ENCODE results near the gene DNER.

DNA sequence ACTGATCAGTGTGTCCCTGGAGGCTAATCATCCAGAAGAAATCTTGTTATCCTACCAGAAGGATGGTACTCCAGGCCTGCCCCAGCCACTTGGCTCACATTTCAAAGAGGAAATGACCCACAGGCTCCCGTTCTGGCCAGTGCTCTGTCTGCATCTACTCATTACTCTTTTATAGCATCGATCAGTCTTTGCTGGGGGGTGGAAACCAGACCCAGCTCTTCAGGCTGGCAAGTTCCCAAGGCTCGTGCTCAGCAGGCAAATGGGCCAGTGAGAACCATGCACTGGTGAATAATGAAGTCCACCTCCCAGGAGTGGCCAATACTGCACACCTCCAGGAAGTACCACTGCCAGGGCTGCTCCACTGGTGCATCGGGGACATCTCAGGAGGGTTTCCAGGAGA, 38.8 kb downstream of the DNER start:
- TF ChIP-seq, protein P1, sequence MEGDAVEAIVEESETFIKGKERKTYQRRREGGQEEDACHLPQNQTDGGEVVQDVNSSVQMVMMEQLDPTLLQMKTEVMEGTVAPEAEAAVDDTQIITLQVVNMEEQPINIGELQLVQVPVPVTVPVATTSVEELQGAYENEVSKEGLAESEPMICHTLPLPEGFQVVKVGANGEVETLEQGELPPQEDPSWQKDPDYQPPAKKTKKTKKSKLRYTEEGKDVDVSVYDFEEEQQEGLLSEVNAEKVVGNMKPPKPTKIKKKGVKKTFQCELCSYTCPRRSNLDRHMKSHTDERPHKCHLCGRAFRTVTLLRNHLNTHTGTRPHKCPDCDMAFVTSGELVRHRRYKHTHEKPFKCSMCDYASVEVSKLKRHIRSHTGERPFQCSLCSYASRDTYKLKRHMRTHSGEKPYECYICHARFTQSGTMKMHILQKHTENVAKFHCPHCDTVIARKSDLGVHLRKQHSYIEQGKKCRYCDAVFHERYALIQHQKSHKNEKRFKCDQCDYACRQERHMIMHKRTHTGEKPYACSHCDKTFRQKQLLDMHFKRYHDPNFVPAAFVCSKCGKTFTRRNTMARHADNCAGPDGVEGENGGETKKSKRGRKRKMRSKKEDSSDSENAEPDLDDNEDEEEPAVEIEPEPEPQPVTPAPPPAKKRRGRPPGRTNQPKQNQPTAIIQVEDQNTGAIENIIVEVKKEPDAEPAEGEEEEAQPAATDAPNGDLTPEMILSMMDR (IDR thresholded peaks at IDR 0.05): no peak
- TF ChIP-seq RAD21 (IDR thresholded peaks at IDR 0.05; ENCODE audit: low read length) (no peak), EZH2phosphoT487 (IDR thresholded peaks at IDR 0.05; ENCODE audit: borderline replicate concordance, low read depth) (no peak), SMC3 (IDR thresholded peaks at IDR 0.05; ENCODE audit: low read depth, low read length) (no peak), RXRA (IDR thresholded peaks at IDR 0.05; ENCODE audit: borderline replicate concordance, low read depth) (no peak), JUND (IDR thresholded peaks at IDR 0.05) (no peak), EP300 (IDR thresholded peaks at IDR 0.05; ENCODE audit: borderline replicate concordance in 1 of 2, low read depth in 1 of 2, low read length in 1 of 2) (peak in 1 of 2 experiments; percentile 26; a peak in 1 of 4 replicates), TAF1 (IDR thresholded peaks at IDR 0.05; ENCODE audit: borderline replicate concordance, low read depth, low read length) (no peak), NFIC (IDR thresholded peaks at IDR 0.05; ENCODE audit: borderline replicate concordance) (no peak), RFX5 (IDR thresholded peaks at IDR 0.05; ENCODE audit: low read length) (no peak), IRF3 (IDR thresholded peaks at IDR 0.05; ENCODE audit: low read depth, low read length) (no peak), YY1 (IDR thresholded peaks at IDR 0.05; ENCODE audit: low read depth) (no peak)
